Measurements from ENCODE around the gene TMPRSS4.

TMPRSS4 gene

GRCh38 chr11:118105657-118106305 is 28.9 kb downstream of the TMPRSS4 start:
- DNase-seq (ENCODE audit: low spot score) = no peak

- no peak for DNase-seq (ENCODE audit: low spot score)
These were observed 30.0 kb downstream of the TMPRSS4 start for GRCh38 chr11:118106789-118107335.

GRCh38 chr11:118108513-118108912 is 31.6 kb downstream of the TMPRSS4 start:
- DNase-seq (ENCODE audit: low spot score) = peak; percentile 50

GRCh38 chr11:118109231-118109630 is 32.4 kb downstream of the TMPRSS4 start:
- no peak for DNase-seq (ENCODE audit: low spot score)

GRCh38 chr11:118111019-118111743 is 34.3 kb downstream of the TMPRSS4 start:
- DNase-seq (ENCODE audit: low spot score) = no peak

- DNase-seq (ENCODE audit: low spot score) = no peak
These were observed 34.8 kb downstream of the TMPRSS4 start for GRCh38 chr11:118111744-118112035.

GRCh38 chr11:118112711-118113430 is 36.0 kb downstream of the TMPRSS4 start:
- DNase-seq (ENCODE audit: low spot score) = no peak

GRCh38 chr11:118114266-118114665 is 37.4 kb downstream of the TMPRSS4 start:
- DNase-seq (ENCODE audit: low spot score) = no peak

GRCh38 chr11:118115048-118115447 is 38.2 kb downstream of the TMPRSS4 start:
- DNase-seq (ENCODE audit: low spot score) = no peak

- DNase-seq (ENCODE audit: low spot score) = no peak
These were observed 41.1 kb downstream of the TMPRSS4 start for GRCh38 chr11:118117790-118118601.

GRCh38 chr11:118120793-118121192 is 43.9 kb downstream of the TMPRSS4 start:
- DNase-seq (ENCODE audit: low spot score) = no peak

- no peak for DNase-seq (ENCODE audit: low spot score)
These were observed 48.2 kb downstream of the TMPRSS4 start for GRCh38 chr11:118124929-118125535.

GRCh38 chr11:118126082-118126838 is 49.4 kb downstream of the TMPRSS4 start:
- DNase-seq (ENCODE audit: low spot score) = no peak

- DNase-seq (ENCODE audit: low spot score) = no peak
These were observed 51.4 kb downstream of the TMPRSS4 start for GRCh38 chr11:118128310-118128709.

- DNase-seq (ENCODE audit: low spot score) = no peak
These were observed 52.0 kb downstream of the TMPRSS4 start for GRCh38 chr11:118128721-118129470.

- DNase-seq (ENCODE audit: low spot score) = no peak
These were observed 52.7 kb downstream of the TMPRSS4 start for GRCh38 chr11:118129471-118130172.

- no peak for DNase-seq (ENCODE audit: low spot score)
These were observed 55.7 kb downstream of the TMPRSS4 start for GRCh38 chr11:118132385-118133151.

- DNase-seq (ENCODE audit: low spot score) = no peak
These were observed 56.9 kb downstream of the TMPRSS4 start for GRCh38 chr11:118133816-118134215.
